BJ (cell line): ENCODE measurements around the gene ITGAL. TPM values are rescaled to one million over a fixed set of nuclear protein-coding genes. Genes with fewer than 3 reads are reported as not detected.
"Not testable (repeated sequence)": the region's sequence is repeated elsewhere in the genome, so short reads cannot be mapped to it uniquely, and the experiment has no call there.

Experiments
- CTCF ChIA-PET: fragments of 350-600 bp; formaldehyde crosslinking; extraction: SDS; loops from one replicate; lab custom pipeline; 2021; ENCODE audit warnings: antibody characterized with exemption, inconsistent platforms; lab: Yijun Ruan, JAX
- POLR2A ChIA-PET: fragments of 300-600 bp; sonication (Branson Sonifier 250); formaldehyde crosslinking; extraction: SDS; loops from one replicate; lab custom pipeline; 2021; ENCODE audit warnings: antibody characterized with exemption; lab: Charles Lee
- DNase-seq: peaks from one replicate; pipeline ENCODE4 v3.0.0-alpha.2; 2011; ENCODE audit warnings: low read depth
- H3K27me3 ChIP-seq: 2 replicates; pipeline ENCODE4 v1.6.0; 2011; ENCODE audit warnings: low read length; ENCODE audit not compliant: control insufficient read depth, insufficient read depth
- H3K36me3 ChIP-seq: 2 replicates; pipeline ENCODE4 v1.5.1; 2011; ENCODE audit warnings: low read length; ENCODE audit not compliant: control insufficient read depth, insufficient read depth
- H3K4me3 ChIP-seq: 2 replicates; pipeline ENCODE4 v1.5.1; 2011; ENCODE audit warnings: low read depth, mild to moderate bottlenecking, control low read depth, low read length
- polyA plus RNA-seq: library from polyadenylated mRNA; depleted of rRNA; stranded (reverse); fragments of >200 nt; gene quantifications from 2 replicates; pipeline ENCODE4 v1.2.3, GENCODE V29; 2011
- TF ChIP-seq, protein P1 (sequence below): IDR thresholded peaks from 2 replicates; pipeline ENCODE4 v1.5.1; 2011; ENCODE audit warnings: low read depth, mild to moderate bottlenecking, control low read depth, inconsistent platforms, low read length, moderate library complexity; ENCODE audit not compliant: insufficient read depth

Gene ITGAL
- polyA plus RNA-seq, 1 experiment: 0.06 TPM

DNA sequence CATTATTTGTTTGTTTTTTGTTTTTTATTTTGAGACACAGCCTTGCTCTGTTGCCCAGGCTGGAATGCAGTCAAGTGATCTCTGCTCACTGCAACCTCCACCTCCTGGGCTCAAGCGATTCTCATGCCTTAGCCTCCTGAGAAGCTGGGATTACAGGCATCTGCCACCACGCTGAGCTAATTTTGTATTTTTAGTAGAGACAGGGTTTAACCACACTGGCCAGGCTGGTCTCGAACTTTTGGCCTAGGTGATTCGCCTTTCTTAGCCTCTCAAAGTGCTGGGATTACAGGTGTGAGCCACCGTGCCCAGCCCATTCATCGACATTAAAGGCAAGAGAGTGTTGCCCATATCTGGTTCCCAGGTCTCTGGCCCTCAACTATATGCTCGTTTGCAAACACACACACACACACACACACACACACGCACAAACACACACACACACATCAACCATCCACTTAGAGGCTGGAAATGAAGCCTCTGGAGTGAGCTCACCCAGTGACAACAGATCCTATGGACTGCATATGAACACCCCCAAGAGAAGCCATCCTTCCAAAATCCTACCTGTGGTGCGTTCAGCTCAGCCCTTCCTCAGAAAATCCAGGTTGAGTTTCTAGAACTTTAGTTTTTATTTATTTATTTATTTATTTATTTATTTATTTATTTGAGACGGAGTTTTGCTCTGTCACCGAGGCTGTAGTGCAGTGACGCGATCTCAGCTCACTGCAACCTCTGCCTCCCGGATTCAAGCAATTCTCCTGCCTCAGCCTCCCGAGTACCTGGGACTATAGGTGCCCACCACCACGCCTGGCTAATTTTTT is 14.6 kb upstream of the ITGAL start:
- ChIA-PET POLR2A (interaction anchor here (0.5 kb wide), 1 partner anchor 26 kb away, joined by 3 read pairs; no protein-coding TSS in a partner anchor), CTCF (interaction anchor here (1.0 to 1.7 kb wide), 3 partner anchors 8 to 171 kb away, joined by 3 to 10 read pairs (median 4); partner anchors contain the start of gene SEPHS2)
- DNase-seq: no peak
- TF ChIP-seq, protein P1, sequence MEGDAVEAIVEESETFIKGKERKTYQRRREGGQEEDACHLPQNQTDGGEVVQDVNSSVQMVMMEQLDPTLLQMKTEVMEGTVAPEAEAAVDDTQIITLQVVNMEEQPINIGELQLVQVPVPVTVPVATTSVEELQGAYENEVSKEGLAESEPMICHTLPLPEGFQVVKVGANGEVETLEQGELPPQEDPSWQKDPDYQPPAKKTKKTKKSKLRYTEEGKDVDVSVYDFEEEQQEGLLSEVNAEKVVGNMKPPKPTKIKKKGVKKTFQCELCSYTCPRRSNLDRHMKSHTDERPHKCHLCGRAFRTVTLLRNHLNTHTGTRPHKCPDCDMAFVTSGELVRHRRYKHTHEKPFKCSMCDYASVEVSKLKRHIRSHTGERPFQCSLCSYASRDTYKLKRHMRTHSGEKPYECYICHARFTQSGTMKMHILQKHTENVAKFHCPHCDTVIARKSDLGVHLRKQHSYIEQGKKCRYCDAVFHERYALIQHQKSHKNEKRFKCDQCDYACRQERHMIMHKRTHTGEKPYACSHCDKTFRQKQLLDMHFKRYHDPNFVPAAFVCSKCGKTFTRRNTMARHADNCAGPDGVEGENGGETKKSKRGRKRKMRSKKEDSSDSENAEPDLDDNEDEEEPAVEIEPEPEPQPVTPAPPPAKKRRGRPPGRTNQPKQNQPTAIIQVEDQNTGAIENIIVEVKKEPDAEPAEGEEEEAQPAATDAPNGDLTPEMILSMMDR: no peak
- H3K36me3 ChIP-seq: no peaks in the 10 kb centered on the region
- peaks cover 2% of the 10 kb centered on the region for H3K27me3 ChIP-seq
- no peak overlapping the region for H3K4me3 ChIP-seq

DNA sequence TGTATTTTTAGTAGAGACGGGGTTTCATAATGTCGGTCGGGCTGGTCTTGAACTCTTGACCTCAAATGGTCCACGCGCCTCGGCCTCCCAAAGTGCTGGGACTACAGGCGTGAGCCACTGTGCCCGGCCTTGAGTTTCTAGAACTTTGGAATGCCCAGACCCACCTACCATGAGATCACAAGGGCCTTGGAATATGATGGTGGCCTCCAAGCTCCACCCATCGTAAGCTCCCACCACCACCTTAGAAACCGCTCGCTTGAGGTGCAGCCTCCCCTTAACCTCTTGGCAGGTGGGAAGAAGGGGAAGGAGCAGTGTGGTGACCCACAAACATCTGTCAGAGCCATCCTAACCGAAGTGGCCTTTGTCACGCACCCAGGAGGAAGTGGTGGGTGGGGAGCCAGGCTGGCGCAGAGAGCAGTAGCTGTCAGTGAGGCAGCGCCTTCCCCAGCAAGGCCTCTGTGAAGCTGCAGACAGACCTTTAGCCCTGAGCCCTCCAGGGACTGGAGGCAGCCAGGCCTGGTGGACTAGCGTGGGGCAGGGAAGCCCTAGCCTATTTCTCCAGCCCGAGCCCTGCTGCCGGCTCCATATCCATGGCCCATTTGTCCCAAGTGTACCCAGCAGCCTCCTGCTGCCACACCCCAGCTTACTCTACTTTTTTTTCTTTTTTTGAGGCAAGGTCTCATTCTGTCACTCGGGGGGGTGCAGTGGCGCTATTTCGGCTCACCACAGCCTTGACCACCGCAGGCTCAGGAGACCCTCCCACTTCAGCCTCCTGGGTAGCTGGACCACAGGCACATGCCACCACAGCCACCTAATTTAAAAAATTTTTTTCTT is 13.8 kb upstream of the ITGAL start:
- POLR2A ChIA-PET: no interaction called here
- peaks cover 2% of the 10 kb centered on the region for H3K27me3 ChIP-seq
- H3K4me3 ChIP-seq: no peak overlapping the region
- TF ChIP-seq, protein P1: no peak
- CTCF ChIA-PET: interaction anchor here (1.7 kb wide), 1 partner anchor 9 kb away, joined by 10 read pairs; no protein-coding TSS in a partner anchor
- DNase-seq: no peak
- H3K36me3 ChIP-seq: no peaks in the 10 kb centered on the region

DNA sequence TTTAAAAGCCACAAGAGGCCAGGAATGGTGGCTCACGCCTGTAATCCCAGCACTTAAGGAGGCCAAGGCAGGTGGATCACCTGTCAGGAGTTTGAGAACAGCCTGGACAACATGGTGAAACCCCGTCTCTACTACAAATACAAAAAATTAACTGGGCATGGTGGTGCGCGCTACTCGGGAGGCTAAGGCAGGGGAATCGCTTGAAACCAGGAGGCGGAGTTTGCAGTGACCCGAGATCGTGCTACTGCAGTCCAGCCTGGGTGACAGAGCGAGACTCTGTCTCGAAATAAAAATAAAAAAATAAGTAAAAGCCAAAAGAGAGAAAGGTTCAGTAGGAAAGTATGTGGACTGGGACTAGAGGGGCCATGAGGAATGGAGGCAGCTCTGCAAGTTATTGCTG is 13.1 kb upstream of the ITGAL start:
- TF ChIP-seq, protein P1: no peak
- POLR2A ChIA-PET: no interaction called here
- peaks cover 2% of the 10 kb centered on the region for H3K27me3 ChIP-seq
- no peaks in the 10 kb centered on the region for H3K36me3 ChIP-seq
- CTCF ChIA-PET: no interaction called here
- H3K4me3 ChIP-seq: no peak overlapping the region
- DNase-seq: no peak

DNA sequence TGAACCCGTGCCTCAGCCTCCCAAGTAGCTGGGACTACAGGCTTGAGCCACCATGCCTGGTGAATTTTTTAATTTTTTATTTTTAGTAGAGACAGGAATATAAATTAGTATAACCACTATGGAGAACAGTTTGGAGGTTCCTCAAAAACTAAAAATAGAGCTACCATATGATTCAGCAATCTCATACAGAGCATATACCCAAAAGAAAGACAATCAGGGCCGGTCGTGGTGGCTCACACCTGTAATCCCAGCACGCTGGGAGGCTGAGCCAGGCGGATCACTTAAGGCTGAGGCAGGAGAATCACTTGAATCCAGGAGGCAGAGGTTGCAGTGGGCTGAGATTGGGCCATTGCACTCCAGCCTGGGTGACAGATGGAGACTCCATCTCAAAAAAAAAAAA is 11.1 kb upstream of the ITGAL start:
- H3K36me3 ChIP-seq, DNase-seq, POLR2A ChIA-PET, H3K4me3 ChIP-seq, H3K27me3 ChIP-seq: not testable (repeated sequence)
- CTCF ChIA-PET: interaction anchor here (0.9 kb wide), 1 partner anchor 12 kb away, joined by 3 read pairs; no protein-coding TSS in a partner anchor

DNA sequence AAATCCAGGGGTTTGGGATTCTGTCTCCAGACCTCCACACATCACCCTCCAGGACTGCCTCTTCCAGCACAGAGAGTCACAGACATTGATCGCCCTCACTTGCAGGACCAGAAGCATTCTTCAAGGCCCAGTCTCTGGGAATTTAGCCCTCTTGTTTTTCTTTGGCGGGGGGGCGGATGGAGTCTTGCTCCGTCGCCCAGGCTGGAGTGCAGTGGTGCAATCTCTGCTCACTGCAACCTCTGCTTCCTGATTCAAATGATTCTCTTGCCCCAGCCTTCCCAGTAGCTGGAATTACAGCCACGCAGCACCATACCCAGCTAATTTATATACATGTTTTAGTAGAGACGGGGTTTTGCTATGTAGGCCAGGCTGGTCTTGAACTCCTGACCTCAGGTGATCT is 8.5 kb upstream of the ITGAL start:
- no peak for DNase-seq
- no peak overlapping the region for H3K4me3 ChIP-seq
- TF ChIP-seq, protein P1: no peak
- CTCF ChIA-PET: no interaction called here
- no peaks in the 10 kb centered on the region; the same call in 1 of the 2 replicates for H3K27me3 ChIP-seq
- no peaks in the 10 kb centered on the region for H3K36me3 ChIP-seq
- POLR2A ChIA-PET: no interaction called here
